ENCODE measurements around the gene COL1A2. TPM values are rescaled to one million over a fixed set of nuclear protein-coding genes. Genes with fewer than 3 reads are reported as not detected.

Gene COL1A2
- total RNA-seq, 1 donor: 2,828 TPM

GRCh38 chr7:94403546-94403945 is 8.9 kb downstream of the COL1A2 start:
- no peak for DNase-seq (ENCODE audit: low read depth)
- no peak overlapping the region for H3K4me3 ChIP-seq (ENCODE audit: low read depth, low read length)
- no peak for TF ChIP-seq CTCF (IDR thresholded peaks at IDR 0.05; ENCODE audit: insufficient read depth, low read depth, low read length)

GRCh38 chr7:94405506-94405905 is 10.8 kb downstream of the COL1A2 start:
- H3K4me3 ChIP-seq (ENCODE audit: low read depth, low read length): no peak overlapping the region
- TF ChIP-seq CTCF (IDR thresholded peaks at IDR 0.05; ENCODE audit: insufficient read depth, low read depth, low read length): no peak
- no peak for DNase-seq (ENCODE audit: low read depth)

- no peak overlapping the region for H3K4me3 ChIP-seq (ENCODE audit: low read depth, low read length)
- no peak for TF ChIP-seq CTCF (IDR thresholded peaks at IDR 0.05; ENCODE audit: insufficient read depth, low read depth, low read length)
- DNase-seq (ENCODE audit: low read depth): no peak
These were observed 12.0 kb downstream of the COL1A2 start for GRCh38 chr7:94406696-94407095.

- no peak for DNase-seq (ENCODE audit: low read depth)
- TF ChIP-seq CTCF (IDR thresholded peaks at IDR 0.05; ENCODE audit: insufficient read depth, low read depth, low read length): no peak
- no peak overlapping the region for H3K4me3 ChIP-seq (ENCODE audit: low read depth, low read length)
These were observed 14.7 kb downstream of the COL1A2 start for GRCh38 chr7:94409200-94409948.

GRCh38 chr7:94410413-94411187 is 15.9 kb downstream of the COL1A2 start:
- no peak for TF ChIP-seq CTCF (IDR thresholded peaks at IDR 0.05; ENCODE audit: insufficient read depth, low read depth, low read length)
- no peak overlapping the region for H3K4me3 ChIP-seq (ENCODE audit: low read depth, low read length)
- DNase-seq (ENCODE audit: low read depth): no peak

- no peak for TF ChIP-seq CTCF (IDR thresholded peaks at IDR 0.05; ENCODE audit: insufficient read depth, low read depth, low read length)
- H3K4me3 ChIP-seq (ENCODE audit: low read depth, low read length): no peak overlapping the region
- DNase-seq (ENCODE audit: low read depth): no peak
These were observed 16.4 kb downstream of the COL1A2 start for GRCh38 chr7:94411188-94411466.

Data from fibroblast of villous mesenchyme (primary cell).